Neural cell (in vitro differentiated cells): Measurements from ENCODE around the gene NFIX.

Experiments
- EP300 ChIP-seq: fragments of 450-650 bp; conservative IDR thresholded peaks from 2 replicates; pipeline ENCODE4 v1.6.1; 2014; ENCODE audit warnings: antibody characterized with exemption, mild to moderate bottlenecking, moderate library complexity; ENCODE audit not compliant: poor library complexity, severe bottlenecking
- EZH2 ChIP-seq: fragments of 200-600, 300-800 bp; shearing (Covaris generic), sonication (generic); IDR thresholded peaks from 2 replicates; pipeline ENCODE4 v1.6.1; 2014; ENCODE audit warnings: antibody characterized with exemption, low read length, borderline replicate concordance, mild to moderate bottlenecking; ENCODE audit not compliant: insufficient read depth, poor library complexity, severe bottlenecking
- MXI1 ChIP-seq: fragments of 450-650 bp; conservative IDR thresholded peaks from 2 replicates; pipeline ENCODE4 v1.6.1; 2014; ENCODE audit warnings: antibody characterized with exemption, mild to moderate bottlenecking; ENCODE audit not compliant: poor library complexity, severe bottlenecking
- POLR2AphosphoS5 ChIP-seq: IDR thresholded peaks from 2 replicates; pipeline ENCODE4 v1.6.1; 2012
- RAD21 ChIP-seq: fragments of 450-650 bp; conservative IDR thresholded peaks from 2 replicates; pipeline ENCODE4 v1.6.1; 2014; ENCODE audit warnings: antibody characterized with exemption, mild to moderate bottlenecking, moderate library complexity
- REST ChIP-seq: IDR thresholded peaks from 2 replicates; pipeline ENCODE4 v1.6.1; 2012; ENCODE audit warnings: borderline replicate concordance
- TAF1 ChIP-seq: IDR thresholded peaks from 2 replicates; pipeline ENCODE4 v1.6.1; 2012; ENCODE audit warnings: low read depth
- TF ChIP-seq, protein P1 (sequence below): fragments of 450-650 bp; IDR thresholded peaks from 2 replicates; pipeline ENCODE4 v1.5.1; 2014; ENCODE audit warnings: antibody characterized with exemption, mild to moderate bottlenecking, moderate library complexity; ENCODE audit not compliant: poor library complexity, severe bottlenecking

DNA sequence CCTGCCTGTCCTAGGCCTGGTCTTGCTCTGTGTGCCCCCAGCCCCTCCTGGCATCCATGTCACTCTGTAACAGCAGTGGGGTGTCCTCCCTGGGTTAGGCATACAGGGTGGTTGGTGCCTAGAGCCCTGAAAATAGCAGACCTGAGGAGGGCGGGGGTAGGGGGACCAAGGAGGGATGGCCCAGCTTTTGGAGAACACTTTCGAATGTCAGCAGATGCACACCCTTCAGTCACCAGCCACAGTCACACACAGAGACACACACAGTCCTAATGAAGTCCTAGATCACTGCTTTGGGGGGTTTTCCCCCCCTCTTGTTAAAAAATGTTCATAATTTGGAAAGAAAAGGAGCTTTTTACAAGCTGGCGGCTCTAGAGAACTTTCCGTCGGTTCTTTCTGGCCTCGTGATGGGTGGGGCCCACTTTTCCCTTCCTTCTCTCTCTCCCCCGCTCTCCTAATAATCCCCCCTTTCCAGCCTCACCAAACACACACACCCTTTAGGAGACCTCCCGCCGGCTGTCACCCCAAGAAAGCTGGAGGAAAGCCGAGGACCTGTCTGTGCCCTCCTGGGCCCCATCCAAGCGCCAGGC is 59.4 kb downstream of the NFIX start:
- TF ChIP-seq EZH2 (no peak), EP300 (no peak), POLR2AphosphoS5 (no peak), TAF1 (no peak), RAD21 (no peak), REST (no peak), MXI1 (no peak)
- TF ChIP-seq, protein P1, sequence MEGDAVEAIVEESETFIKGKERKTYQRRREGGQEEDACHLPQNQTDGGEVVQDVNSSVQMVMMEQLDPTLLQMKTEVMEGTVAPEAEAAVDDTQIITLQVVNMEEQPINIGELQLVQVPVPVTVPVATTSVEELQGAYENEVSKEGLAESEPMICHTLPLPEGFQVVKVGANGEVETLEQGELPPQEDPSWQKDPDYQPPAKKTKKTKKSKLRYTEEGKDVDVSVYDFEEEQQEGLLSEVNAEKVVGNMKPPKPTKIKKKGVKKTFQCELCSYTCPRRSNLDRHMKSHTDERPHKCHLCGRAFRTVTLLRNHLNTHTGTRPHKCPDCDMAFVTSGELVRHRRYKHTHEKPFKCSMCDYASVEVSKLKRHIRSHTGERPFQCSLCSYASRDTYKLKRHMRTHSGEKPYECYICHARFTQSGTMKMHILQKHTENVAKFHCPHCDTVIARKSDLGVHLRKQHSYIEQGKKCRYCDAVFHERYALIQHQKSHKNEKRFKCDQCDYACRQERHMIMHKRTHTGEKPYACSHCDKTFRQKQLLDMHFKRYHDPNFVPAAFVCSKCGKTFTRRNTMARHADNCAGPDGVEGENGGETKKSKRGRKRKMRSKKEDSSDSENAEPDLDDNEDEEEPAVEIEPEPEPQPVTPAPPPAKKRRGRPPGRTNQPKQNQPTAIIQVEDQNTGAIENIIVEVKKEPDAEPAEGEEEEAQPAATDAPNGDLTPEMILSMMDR = no peak
